HEK293 (cell line): ENCODE data around the gene ERBB4.

ENCODE experiments used
- CTCF ChIA-PET: fragments of 350-600 bp; formaldehyde crosslinking; extraction: SDS; loops from one replicate; lab custom pipeline; 2021; ENCODE audit warnings: antibody characterized with exemption; lab: Yijun Ruan, JAX
- POLR2A ChIA-PET: fragments of 300-600 bp; formaldehyde crosslinking; extraction: SDS; loops from one replicate; lab custom pipeline; 2020; ENCODE audit warnings: antibody characterized with exemption, inconsistent platforms; lab: Yijun Ruan, JAX
- H3K27ac ChIP-seq: fragments of 200-500 bp; sonication (Bioruptor generic); 2 replicates; pipeline ENCODE4 v1.5.1; 2014; ENCODE audit warnings: low read depth, low read length, control low read depth, inconsistent platforms; ENCODE audit errors: extremely low read depth
- H3K36me3 ChIP-seq, 2 experiments: fragments of 200-500 bp in 1 of 2; sonication (Bioruptor generic) in 1 of 2; 1 replicate in 1 of 2; 2 replicates in 1 of 2; pipeline ENCODE4 v1.5.1; 2014 to 2017; ENCODE audit warnings: inconsistent platforms in 2 of 2, low read length in 2 of 2; ENCODE audit not compliant: control insufficient read depth in 2 of 2, insufficient read depth in 1 of 2
- H3K4me1 ChIP-seq: fragments of 200-500 bp; sonication (Bioruptor generic); 2 replicates; pipeline ENCODE4 v1.5.1; 2014; ENCODE audit warnings: mild to moderate bottlenecking, low read length, inconsistent platforms; ENCODE audit not compliant: control insufficient read depth, insufficient read depth
- H3K4me3 ChIP-seq: 2 replicates; pipeline ENCODE4 v1.5.1; 2011; ENCODE audit warnings: low read depth, mild to moderate bottlenecking, control low read depth, low read length, moderate library complexity
- H3K9me3 ChIP-seq: fragments of 200-500 bp; sonication (Bioruptor generic); 2 replicates; pipeline ENCODE4 v1.5.1; 2014; ENCODE audit warnings: low read depth, low read length, inconsistent platforms; ENCODE audit not compliant: control insufficient read depth, insufficient read depth
- CTCF ChIP-seq: fragments of 450-650 bp; formaldehyde crosslinking; IDR thresholded peaks from 2 replicates; pipeline ENCODE4 v1.5.1; 2016; ENCODE audit warnings: missing biosample characterization, missing genetic modification characterization
- HIC1 ChIP-seq: fragments of 450-650 bp; formaldehyde crosslinking; IDR thresholded peaks from 2 replicates; pipeline ENCODE4 v1.5.1; 2016; ENCODE audit warnings: missing biosample characterization, missing genetic modification characterization
- PATZ1 ChIP-seq: fragments of 450-650 bp; formaldehyde crosslinking; IDR thresholded peaks from 2 replicates; pipeline ENCODE4 v1.5.1; 2016; ENCODE audit warnings: missing biosample characterization, missing genetic modification characterization
- SCRT1 ChIP-seq: fragments of 450-650 bp; formaldehyde crosslinking; IDR thresholded peaks from 2 replicates; pipeline ENCODE4 v1.5.1; 2016; ENCODE audit warnings: missing biosample characterization, missing genetic modification characterization, borderline replicate concordance
- ZBTB20 ChIP-seq: fragments of 450-650 bp; formaldehyde crosslinking; IDR thresholded peaks from 2 replicates; pipeline ENCODE4 v1.5.1; 2016; ENCODE audit warnings: missing biosample characterization, missing genetic modification characterization
- ZNF112 ChIP-seq: fragments of 450-650 bp; formaldehyde crosslinking; IDR thresholded peaks from 2 replicates; pipeline ENCODE4 v1.5.0; 2017; ENCODE audit warnings: missing biosample characterization, missing genetic modification characterization
- ZNF133 ChIP-seq: fragments of 450-650 bp; formaldehyde crosslinking; IDR thresholded peaks from 2 replicates; pipeline ENCODE4 v1.5.1; 2016; ENCODE audit warnings: missing biosample characterization, missing genetic modification characterization
- ZNF341 ChIP-seq: fragments of 450-650 bp; formaldehyde crosslinking; IDR thresholded peaks from 2 replicates; pipeline ENCODE4; 2016; ENCODE audit warnings: low read depth, missing biosample characterization, missing genetic modification characterization
- ZNF350 ChIP-seq: fragments of 450-650 bp; formaldehyde crosslinking; IDR thresholded peaks from 2 replicates; pipeline ENCODE4 v1.5.0; 2017; ENCODE audit warnings: missing biosample characterization, mild to moderate bottlenecking, missing genetic modification characterization
- ZNF394 ChIP-seq: fragments of 450-650 bp; formaldehyde crosslinking; IDR thresholded peaks from 2 replicates; pipeline ENCODE4 v1.5.1; 2016; ENCODE audit warnings: missing biosample characterization, missing genetic modification characterization, mild to moderate bottlenecking, moderate library complexity, borderline replicate concordance
- ZNF404 ChIP-seq: fragments of 450-650 bp; formaldehyde crosslinking; IDR thresholded peaks from 2 replicates; pipeline ENCODE4 v1.5.1; 2017; ENCODE audit warnings: missing biosample characterization, missing genetic modification characterization
- ZNF596 ChIP-seq: fragments of 450-650 bp; IDR thresholded peaks from 2 replicates; pipeline ENCODE4 v1.5.0; 2018; ENCODE audit warnings: missing biosample characterization, mild to moderate bottlenecking, missing genetic modification characterization, moderate library complexity
- ZNF658 ChIP-seq: fragments of 450-650 bp; formaldehyde crosslinking; IDR thresholded peaks from 2 replicates; pipeline ENCODE4; 2016; ENCODE audit warnings: missing biosample characterization, missing genetic modification characterization
- ZNF664 ChIP-seq: fragments of 450-650 bp; formaldehyde crosslinking; IDR thresholded peaks from 2 replicates; pipeline ENCODE4 v1.5.1; 2016; ENCODE audit warnings: missing biosample characterization, missing genetic modification characterization
- ZNF670 ChIP-seq: fragments of 450-650 bp; formaldehyde crosslinking; IDR thresholded peaks from 2 replicates; pipeline ENCODE4 v1.5.1; 2016; ENCODE audit warnings: missing biosample characterization, missing genetic modification characterization, low read depth
- ZNF692 ChIP-seq: fragments of 450-650 bp; formaldehyde crosslinking; IDR thresholded peaks from 2 replicates; pipeline ENCODE4 v1.5.1; 2016; ENCODE audit warnings: missing biosample characterization, missing genetic modification characterization
- ZNF777 ChIP-seq: fragments of 450-650 bp; formaldehyde crosslinking; IDR thresholded peaks from 2 replicates; pipeline ENCODE4 v1.5.1; 2017; ENCODE audit warnings: missing biosample characterization, missing genetic modification characterization, borderline replicate concordance
- ZSCAN16 ChIP-seq: fragments of 450-650 bp; formaldehyde crosslinking; IDR thresholded peaks from 2 replicates; pipeline ENCODE4 v1.5.1; 2016; ENCODE audit warnings: missing biosample characterization, missing genetic modification characterization
- ZSCAN30 ChIP-seq: fragments of 450-650 bp; IDR thresholded peaks from 2 replicates; pipeline ENCODE4 v1.5.1; 2018; ENCODE audit warnings: missing biosample characterization, mild to moderate bottlenecking, missing genetic modification characterization, moderate library complexity
- TF ChIP-seq, protein P1 (sequence below): fragments of 450-650 bp; formaldehyde crosslinking; IDR thresholded peaks from 2 replicates; pipeline ENCODE4 v1.5.1; 2016; ENCODE audit warnings: missing biosample characterization, missing genetic modification characterization

ERBB4 gene

DNA sequence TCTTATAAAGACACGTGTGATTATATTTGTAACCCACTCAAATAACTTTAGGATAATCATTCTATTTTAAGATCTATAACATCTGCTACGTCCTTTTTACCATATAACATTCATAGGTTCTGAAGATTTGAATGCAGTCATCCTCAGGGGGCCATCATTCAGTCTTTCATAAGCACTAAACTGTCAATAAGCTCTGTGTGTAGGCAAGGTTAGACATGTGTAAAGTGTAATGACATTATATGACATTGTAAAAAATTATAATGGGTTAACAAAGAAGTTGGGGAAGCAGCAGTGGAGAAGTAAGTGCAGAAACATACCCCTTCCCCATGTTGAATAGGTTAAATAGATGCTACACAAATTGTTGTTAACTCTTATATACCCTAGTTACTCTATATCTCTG lies 845.9 kb downstream of the ERBB4 start:
- CTCF ChIA-PET: no interaction called here
- Histone ChIP-seq H3K27ac (no peak overlapping the region), H3K4me1 (no peaks in the 10 kb centered on the region), H3K36me3 (no peaks in the 10 kb centered on the region), H3K9me3 (no peaks in the 10 kb centered on the region), H3K4me3 (no peak overlapping the region)
- POLR2A ChIA-PET: no interaction called here
- TF ChIP-seq ZNF133 (tag by site-specific recombination) (no peak), ZNF112 (tag by site-specific recombination) (no peak), ZNF692 (tag by site-specific recombination) (no peak), ZNF394 (tag by site-specific recombination) (no peak)

GRCh38 chr2:211690736-211691135 lies 847.9 kb downstream of the ERBB4 start:
- no peak overlapping the region for H3K4me3 ChIP-seq
- ChIA-PET CTCF (no interaction called here), POLR2A (no interaction called here)
- no peaks in the 10 kb centered on the region for H3K36me3 ChIP-seq
- H3K27ac ChIP-seq: no peak overlapping the region
- TF ChIP-seq ZNF404 (tag by site-specific recombination) (no peak), ZNF670 (tag by site-specific recombination) (no peak), ZNF350 (tag by site-specific recombination) (no peak), PATZ1 (no peak), ZNF112 (tag by site-specific recombination) (no peak), SCRT1 (tag by site-specific recombination) (no peak), CTCF (tag by site-specific recombination) (no peak), ZNF596 (tag by site-specific recombination) (no peak), ZNF664 (tag by site-specific recombination) (no peak), ZNF658 (tag by site-specific recombination) (no peak), ZSCAN16 (tag by site-specific recombination) (no peak)
- no peaks in the 10 kb centered on the region for H3K4me1 ChIP-seq
- H3K9me3 ChIP-seq: no peaks in the 10 kb centered on the region

GRCh38 chr2:211688196-211688595 lies 850.4 kb downstream of the ERBB4 start:
- CTCF ChIA-PET: no interaction called here
- POLR2A ChIA-PET: no interaction called here
- Histone ChIP-seq H3K9me3 (no peaks in the 10 kb centered on the region), H3K4me1 (no peaks in the 10 kb centered on the region), H3K4me3 (no peak overlapping the region), H3K27ac (no peak overlapping the region), H3K36me3 (no peaks in the 10 kb centered on the region)
- TF ChIP-seq, protein P1, sequence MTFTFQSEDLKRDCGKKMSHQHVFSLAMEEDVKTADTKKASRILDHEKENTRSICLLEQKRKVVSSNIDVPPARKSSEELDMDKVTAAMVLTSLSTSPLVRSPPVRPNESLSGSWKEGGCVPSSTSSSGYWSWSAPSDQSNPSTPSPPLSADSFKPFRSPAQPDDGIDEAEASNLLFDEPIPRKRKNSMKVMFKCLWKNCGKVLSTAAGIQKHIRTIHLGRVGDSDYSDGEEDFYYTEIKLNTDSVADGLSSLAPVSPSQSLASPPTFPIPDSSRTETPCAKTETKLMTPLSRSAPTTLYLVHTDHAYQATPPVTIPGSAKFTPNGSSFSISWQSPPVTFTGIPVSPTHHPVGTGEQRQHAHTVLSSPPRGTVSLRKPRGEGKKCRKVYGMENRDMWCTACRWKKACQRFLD (tag by site-specific recombination): no peak
- no peak for TF ChIP-seq ZSCAN30 (tag by site-specific recombination)
- TF ChIP-seq ZNF692 (tag by site-specific recombination): no peak
- no peak for TF ChIP-seq ZBTB20 (tag by site-specific recombination)
- no peak for TF ChIP-seq ZNF404 (tag by site-specific recombination)
- TF ChIP-seq ZNF777 (tag by site-specific recombination): no peak
- no peak for TF ChIP-seq HIC1
- TF ChIP-seq ZNF341: no peak
